Uterus (tissue), 4 donors: ENCODE results near the gene PLXNA3. TPM values are rescaled to one million over a fixed set of nuclear protein-coding genes. Genes with fewer than 3 reads are reported as not detected.

ENCODE experiments used
- DNase-seq, 2 donors: peaks; one replicate each; pipeline ENCODE4 v3.0.0-alpha.2; 2019 to 2020
- H3K27ac ChIP-seq, 2 donors: fragments of 200-600 bp; sonication (generic); 1 replicate in 1 of 2; 2 replicates in 1 of 2; pipeline ENCODE4 v1.5.1; 2016 to 2018
- H3K27me3 ChIP-seq, 2 donors: fragments of 200-600 bp; sonication (generic); one replicate each; pipeline ENCODE4 v1.5.1; 2018 to 2019; ENCODE audit warnings: control low read depth in 1 of 2
- H3K36me3 ChIP-seq, 2 donors: fragments of 200-600 bp; sonication (generic); one replicate each; pipeline ENCODE4 v1.5.1; 2019; ENCODE audit warnings: control low read depth in 1 of 2
- H3K4me1 ChIP-seq, 2 donors: fragments of 200-600 bp; sonication (generic); one replicate each; pipeline ENCODE4 v1.5.1; 2018 to 2019; ENCODE audit warnings: control low read depth in 1 of 2
- H3K4me3 ChIP-seq, 2 donors: fragments of 200-600 bp; sonication (generic); 1 replicate in 1 of 2; 2 replicates in 1 of 2; pipeline ENCODE4 v1.5.1; 2018 to 2019; ENCODE audit warnings: mild to moderate bottlenecking in 1 of 2
- H3K9me3 ChIP-seq, 2 donors: fragments of 200-600 bp; sonication (generic); one replicate each; pipeline ENCODE4 v1.5.1; 2019; ENCODE audit warnings: control low read depth in 1 of 2
- CTCF ChIP-seq, 4 experiments: fragments of 200-600 bp in 2 of 4; fragments of 450-650 bp in 2 of 4; sonication (generic) in 2 of 4; IDR thresholded peaks; one replicate each; pipeline ENCODE4 v1.5.1; 2016 to 2019; ENCODE audit warnings: antibody characterized with exemption in 4 of 4, mild to moderate bottlenecking in 2 of 4, moderate library complexity in 1 of 4
- POLR2A ChIP-seq, 2 donors: fragments of 450-650 bp; IDR thresholded peaks; one replicate each; pipeline ENCODE4 v1.6.1; 2016; ENCODE audit warnings: antibody characterized with exemption in 2 of 2, mild to moderate bottlenecking in 1 of 2, moderate library complexity in 1 of 2
- intact Hi-C: fragments of 100-400 bp; cut with DNase I; formaldehyde crosslinking; loops from one replicate; pipeline ENCODE4 v1.15.1; 2023; ENCODE audit warnings: low total_unique reads
- total RNA-seq, 4 donors: library from RNA; depleted of rRNA in 3 of 4; stranded (reverse); fragments of >200 nt in 3 of 4; gene quantifications; one replicate each; pipeline versions ENCODE4 v1.1.0 to v1.2.4, GENCODE V29; 2014 to 2023
- donor health status: DM: yes; HTN: yes; CAD: no.

The PLXNA3 gene
- total RNA-seq, 4 donors from 2014 or later = 2.1 to 102 (median 8.6) TPM

- intact Hi-C loops = no loop called here
- no peaks in the 10 kb centered on the region for H3K27me3 ChIP-seq
- H3K4me3 ChIP-seq = no peak overlapping the region
- no peaks in the 10 kb centered on the region for H3K4me1 ChIP-seq
- H3K27ac ChIP-seq = no peak overlapping the region
- no peak for DNase-seq
- no peaks in the 10 kb centered on the region for H3K9me3 ChIP-seq
- no peak for TF ChIP-seq CTCF (IDR thresholded peaks at IDR 0.05)
- no peak for TF ChIP-seq POLR2A (IDR thresholded peaks at IDR 0.05)
- no peaks in the 10 kb centered on the region for H3K36me3 ChIP-seq
Measured at GRCh38 chrX:154463611-154464220, 5.6 kb downstream of the PLXNA3 start.

- intact Hi-C loops = no loop called here
- Histone ChIP-seq H3K9me3 (no peaks in the 10 kb centered on the region), H3K27me3 (no peaks in the 10 kb centered on the region), H3K4me3 (no peak overlapping the region), H3K36me3 (no peaks in the 10 kb centered on the region), H3K4me1 (no peaks in the 10 kb centered on the region), H3K27ac (no peak overlapping the region)
- DNase-seq = no peak
- TF ChIP-seq CTCF (IDR thresholded peaks at IDR 0.05) (no peak), POLR2A (IDR thresholded peaks at IDR 0.05) (no peak)
Measured at GRCh38 chrX:154464806-154465365, 6.8 kb downstream of the PLXNA3 start.

DNA sequence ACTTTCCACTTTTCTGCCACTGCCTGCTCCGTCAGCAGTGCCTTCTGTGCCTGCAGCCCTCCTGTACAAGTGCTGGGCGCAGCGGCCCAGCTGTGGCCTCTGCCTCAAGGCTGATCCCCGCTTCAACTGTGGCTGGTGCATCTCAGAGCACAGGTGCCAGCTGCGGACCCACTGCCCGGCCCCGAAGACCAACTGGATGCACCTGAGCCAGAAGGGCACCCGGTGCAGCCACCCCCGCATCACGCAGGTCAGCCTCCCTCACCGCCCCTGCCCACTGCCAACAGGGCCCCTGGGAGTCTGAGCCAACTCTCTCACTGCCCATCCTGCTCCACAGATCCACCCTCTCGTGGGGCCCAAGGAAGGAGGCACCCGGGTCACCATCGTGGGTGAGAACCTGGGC is 7.5 kb downstream of the PLXNA3 start:
- intact Hi-C loops = no loop called here
- no peaks in the 10 kb centered on the region for H3K36me3 ChIP-seq
- no peaks in the 10 kb centered on the region for H3K4me1 ChIP-seq
- no peak for DNase-seq
- H3K9me3 ChIP-seq = no peaks in the 10 kb centered on the region
- H3K27ac ChIP-seq = no peak overlapping the region
- H3K27me3 ChIP-seq = no peaks in the 10 kb centered on the region
- no peak for TF ChIP-seq POLR2A (IDR thresholded peaks at IDR 0.05)
- TF ChIP-seq CTCF (IDR thresholded peaks at IDR 0.05) = no peak
- H3K4me3 ChIP-seq = no peak overlapping the region

GRCh38 chrX:154466036-154466435 is 8.0 kb downstream of the PLXNA3 start:
- no peak overlapping the region for H3K27ac ChIP-seq
- intact Hi-C loops = no loop called here

More at GRCh38 chrX:154466036-154466435, 8.0 kb downstream of the PLXNA3 start:
- Histone ChIP-seq H3K27me3 (no peaks in the 10 kb centered on the region), H3K36me3 (no peaks in the 10 kb centered on the region), H3K4me1 (no peaks in the 10 kb centered on the region), H3K9me3 (no peaks in the 10 kb centered on the region), H3K4me3 (no peak overlapping the region)
- no peak for DNase-seq
- TF ChIP-seq POLR2A (IDR thresholded peaks at IDR 0.05) (no peak), CTCF (IDR thresholded peaks at IDR 0.05) (no peak)
